ENCODE results near the gene MACF1.

The MACF1 gene

GRCh38 chr1:39213511-39214002 lies 9.1 kb downstream of the MACF1 start:
- FAIRE-seq, result peak; percentile 26
- no peak for DNase-seq (ENCODE audit: insufficient read length, low spot score)

- DNase-seq (ENCODE audit: insufficient read length, low spot score) (no peak), FAIRE-seq (peak; percentile 44)
Measured at GRCh38 chr1:39214021-39214713, 9.7 kb downstream of the MACF1 start.

GRCh38 chr1:39214714-39214997 lies 10.2 kb downstream of the MACF1 start:
- FAIRE-seq, result no peak
- no peak for DNase-seq (ENCODE audit: insufficient read length, low spot score)

- DNase-seq (ENCODE audit: insufficient read length, low spot score) (peak; percentile 48), FAIRE-seq (peak; percentile 94)
Measured at GRCh38 chr1:39214998-39215873, 10.7 kb downstream of the MACF1 start.

- DNase-seq (ENCODE audit: insufficient read length, low spot score) (no peak), FAIRE-seq (no peak)
Measured at GRCh38 chr1:39216771-39217170, 12.3 kb downstream of the MACF1 start.

GRCh38 chr1:39220891-39221870 lies 16.7 kb downstream of the MACF1 start:
- DNase-seq (ENCODE audit: insufficient read length, low spot score) (no peak), FAIRE-seq (no peak)

GRCh38 chr1:39224295-39224829 lies 19.9 kb downstream of the MACF1 start:
- DNase-seq (ENCODE audit: insufficient read length, low spot score) (no peak), FAIRE-seq (no peak)

- FAIRE-seq, result no peak
- DNase-seq (ENCODE audit: insufficient read length, low spot score), result no peak
Measured at GRCh38 chr1:39226836-39227235, 22.3 kb downstream of the MACF1 start.

GRCh38 chr1:39228252-39228651 lies 23.8 kb downstream of the MACF1 start:
- no peak for FAIRE-seq

GRCh38 chr1:39229504-39229903 lies 25.0 kb downstream of the MACF1 start:
- FAIRE-seq, result no peak
- DNase-seq (ENCODE audit: insufficient read length, low spot score), result no peak

More at GRCh38 chr1:39228252-39228651, 23.8 kb downstream of the MACF1 start:
- no peak for DNase-seq (ENCODE audit: insufficient read length, low spot score)

GRCh38 chr1:39230261-39231190 lies 26.0 kb downstream of the MACF1 start:
- peak; percentile 54 for DNase-seq (ENCODE audit: insufficient read length, low spot score)
- peak; percentile 83 for FAIRE-seq

GRCh38 chr1:39236971-39237370 lies 32.5 kb downstream of the MACF1 start:
- DNase-seq (ENCODE audit: insufficient read length, low spot score), result no peak
- no peak for FAIRE-seq

- no peak for DNase-seq (ENCODE audit: insufficient read length, low spot score)
- no peak for FAIRE-seq
Measured at GRCh38 chr1:39238476-39238875, 34.0 kb downstream of the MACF1 start.

- DNase-seq (ENCODE audit: insufficient read length, low spot score) (no peak), FAIRE-seq (no peak)
Measured at GRCh38 chr1:39239968-39240367, 35.5 kb downstream of the MACF1 start.

- DNase-seq (ENCODE audit: insufficient read length, low spot score), result no peak
- FAIRE-seq, result no peak
Measured at GRCh38 chr1:39243302-39243701, 38.8 kb downstream of the MACF1 start.

GRCh38 chr1:39250460-39251240 lies 46.2 kb downstream of the MACF1 start:
- DNase-seq (ENCODE audit: insufficient read length, low spot score) (no peak), FAIRE-seq (no peak)

- FAIRE-seq, result no peak
- no peak for DNase-seq (ENCODE audit: insufficient read length, low spot score)
Measured at GRCh38 chr1:39255222-39255621, 50.7 kb downstream of the MACF1 start.

GRCh38 chr1:39258146-39258924 lies 53.8 kb downstream of the MACF1 start:
- FAIRE-seq (peak; percentile 92), DNase-seq (ENCODE audit: insufficient read length, low spot score) (peak; percentile 48)

Measured in GM19239 (cell line).